NCI-H1694 treated with DMSO at 0.1 percent for 48 hours (cell line): ENCODE results near the gene ATR.
"Not testable (repeated sequence)": the region's sequence is repeated elsewhere in the genome, so short reads cannot be mapped to it uniquely, and the experiment has no call there.

Experiments
- DNase-seq: peaks from one replicate; lab custom pipeline; 2025; lab: John Stamatoyannopoulos, UW

ATR gene

GRCh38 chr3:142595141-142595540 lies 16.6 kb upstream of the ATR start:
- DNase-seq, result no peak

GRCh38 chr3:142592268-142592667 lies 13.7 kb upstream of the ATR start:
- DNase-seq, result not testable (repeated sequence)

DNA sequence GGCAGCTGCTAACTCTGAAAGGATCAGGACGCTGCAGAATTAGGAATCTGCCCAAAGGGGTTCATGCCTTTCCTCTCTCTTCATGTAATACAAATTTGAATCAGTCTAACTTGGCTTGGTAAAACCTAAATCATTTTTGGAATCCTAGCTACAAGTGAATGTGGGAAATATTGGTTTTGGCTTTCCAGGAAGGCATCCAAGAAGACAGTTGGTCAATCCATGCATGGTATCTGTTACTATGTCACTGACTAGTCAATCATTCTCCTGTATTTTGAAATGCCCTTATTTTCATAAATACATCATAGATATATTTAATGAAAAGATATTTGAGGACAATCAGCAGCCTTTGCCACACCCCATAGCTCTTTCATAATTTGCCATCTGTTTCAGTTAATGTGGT lies 10.2 kb upstream of the ATR start:
- no peak for DNase-seq

- peak; percentile 85 for DNase-seq
These were observed 8.4 kb upstream of the ATR start for GRCh38 chr3:142586803-142587406.

DNA sequence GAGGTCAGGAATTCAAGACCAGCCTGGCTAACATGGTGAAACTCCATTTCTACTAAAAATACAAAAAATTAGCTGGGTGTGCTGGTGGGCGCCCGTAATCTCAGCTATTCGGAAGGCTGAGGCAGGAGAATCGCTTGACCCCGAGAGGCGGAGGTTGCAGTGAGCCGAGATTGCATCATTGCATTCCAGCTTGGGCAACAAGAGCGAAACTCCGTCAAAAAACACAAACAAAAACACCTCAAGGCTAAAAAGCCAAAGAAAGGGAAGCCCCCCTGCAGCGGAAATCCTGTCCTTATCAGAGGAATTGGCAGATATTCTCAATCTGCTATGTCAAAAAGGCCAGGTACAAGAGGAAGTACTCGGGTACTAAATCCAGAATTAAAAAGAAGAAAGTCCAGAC lies 2.5 kb upstream of the ATR start:
- DNase-seq, result not testable (repeated sequence)

- DNase-seq, result no peak
These were observed 1.5 kb upstream of the ATR start for GRCh38 chr3:142580061-142580423.

GRCh38 chr3:142577696-142578328 lies 721 bp downstream of the ATR start:
- no peak for DNase-seq

DNA sequence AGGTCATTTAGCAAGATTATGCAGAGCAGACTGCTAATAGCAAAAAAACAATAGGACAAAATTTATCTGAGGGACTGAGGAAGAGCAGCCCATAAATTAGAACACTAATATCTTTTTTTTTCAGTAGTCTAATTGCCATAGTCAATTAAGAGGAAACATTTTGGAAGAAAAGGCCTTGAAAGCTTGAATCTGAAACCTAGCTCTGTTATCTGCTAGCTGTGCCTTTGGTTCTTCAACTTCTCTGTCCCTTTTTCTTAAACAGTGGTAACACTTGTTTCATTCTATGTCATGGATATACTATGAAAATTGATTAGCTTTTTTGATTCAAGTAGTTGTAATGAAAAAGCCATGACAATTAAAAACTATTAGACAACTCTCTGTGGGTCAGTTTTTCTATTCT lies 1.7 kb downstream of the ATR start:
- no peak for DNase-seq

DNA sequence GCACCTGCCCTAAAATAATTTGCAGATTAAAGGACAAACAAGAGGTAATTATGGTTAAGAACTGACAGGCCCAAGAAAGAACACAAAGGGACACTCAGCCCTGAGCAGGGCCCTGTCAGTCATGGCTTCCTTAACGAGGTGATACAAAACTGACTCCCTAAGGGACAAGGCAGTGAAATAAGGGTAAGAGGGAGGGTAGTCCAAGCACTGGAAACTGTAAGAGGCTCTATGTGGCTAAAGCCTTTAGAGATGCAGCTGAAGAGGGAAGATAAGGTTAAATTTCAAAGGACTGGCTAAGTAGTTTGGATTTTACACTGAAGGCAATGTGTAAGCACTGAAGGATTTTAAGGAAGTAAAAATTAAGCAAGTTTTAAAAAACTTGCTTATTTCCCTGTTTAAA lies 3.9 kb downstream of the ATR start:
- DNase-seq, result no peak

DNA sequence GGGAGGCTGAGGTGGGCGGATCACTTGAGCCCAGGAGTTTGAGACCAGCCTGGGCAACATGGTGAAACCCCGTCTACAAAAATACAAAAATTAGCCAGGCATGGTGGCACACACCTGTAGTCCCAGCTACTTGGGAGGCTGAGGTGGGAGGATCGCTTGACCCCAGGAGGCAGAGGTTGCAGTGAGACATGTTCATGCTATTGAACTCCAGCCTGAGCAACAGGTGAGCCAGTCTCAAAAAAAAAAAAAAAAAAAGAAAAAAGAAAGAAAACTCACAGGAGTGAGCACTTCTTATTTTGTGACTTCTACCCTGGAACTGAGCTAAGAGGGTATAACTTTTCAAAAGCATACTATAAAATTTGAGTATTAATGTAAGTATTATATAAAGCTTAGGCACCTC lies 4.3 kb downstream of the ATR start:
- not testable (repeated sequence) for DNase-seq

GRCh38 chr3:142569422-142569821 lies 9.1 kb downstream of the ATR start:
- not testable (repeated sequence) for DNase-seq

DNA sequence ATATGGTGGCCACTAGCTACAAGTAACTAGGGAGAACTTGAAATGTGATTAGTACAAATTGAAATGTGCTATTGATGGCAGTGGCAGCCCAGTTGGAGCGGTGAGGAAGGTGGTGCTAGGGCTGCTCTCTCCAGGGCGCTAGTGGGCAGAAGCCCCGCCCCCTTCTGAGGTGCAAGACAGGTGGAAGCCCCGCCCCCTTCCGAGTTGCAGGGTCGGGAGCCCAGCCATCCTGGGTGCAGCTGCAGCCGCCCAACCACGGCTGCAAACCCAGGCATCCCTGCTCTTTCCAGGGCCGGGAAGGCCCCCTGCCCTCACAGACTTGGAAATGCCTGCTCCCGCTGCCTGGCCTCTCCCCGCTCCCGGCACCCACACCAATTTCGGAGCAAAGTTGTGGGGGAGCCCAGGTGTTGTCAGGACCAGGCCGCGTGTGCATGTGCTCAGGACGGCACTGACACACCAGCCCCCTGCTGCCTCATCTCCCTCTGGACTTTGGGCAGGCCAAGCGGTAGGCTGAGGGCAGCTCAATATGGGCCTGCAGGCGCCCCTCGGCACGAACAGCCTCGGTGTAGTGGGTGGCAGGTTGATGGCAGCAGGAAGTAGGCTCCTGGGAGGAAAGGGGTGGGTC lies 10.0 kb downstream of the ATR start:
- DNase-seq, result no peak

- DNase-seq, result no peak
These were observed 12.4 kb downstream of the ATR start for GRCh38 chr3:142566096-142566495.

DNA sequence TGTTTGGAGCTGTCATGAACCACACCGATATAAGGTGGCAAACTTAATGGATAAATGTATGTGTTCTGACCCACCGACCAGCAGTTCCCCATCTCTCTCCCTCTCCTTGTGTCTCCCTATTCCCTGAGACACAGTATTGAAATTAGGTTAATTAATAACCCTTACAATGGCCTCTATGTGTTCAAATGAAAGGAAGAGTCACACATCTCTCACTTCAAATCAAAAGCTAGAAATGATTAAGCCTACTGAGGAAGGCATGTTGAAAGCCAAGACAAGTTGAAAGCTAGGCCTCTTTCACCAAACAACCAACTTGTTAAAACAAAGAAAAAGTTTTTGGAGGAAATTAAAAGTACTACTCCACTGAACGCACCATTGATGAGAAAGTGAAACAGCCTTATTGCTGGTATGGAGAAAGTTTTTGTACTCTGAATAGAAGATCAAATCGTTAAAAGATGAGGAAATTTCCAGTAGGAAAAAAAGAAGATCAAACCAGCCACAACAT lies 15.0 kb downstream of the ATR start:
- DNase-seq, result no peak

DNA sequence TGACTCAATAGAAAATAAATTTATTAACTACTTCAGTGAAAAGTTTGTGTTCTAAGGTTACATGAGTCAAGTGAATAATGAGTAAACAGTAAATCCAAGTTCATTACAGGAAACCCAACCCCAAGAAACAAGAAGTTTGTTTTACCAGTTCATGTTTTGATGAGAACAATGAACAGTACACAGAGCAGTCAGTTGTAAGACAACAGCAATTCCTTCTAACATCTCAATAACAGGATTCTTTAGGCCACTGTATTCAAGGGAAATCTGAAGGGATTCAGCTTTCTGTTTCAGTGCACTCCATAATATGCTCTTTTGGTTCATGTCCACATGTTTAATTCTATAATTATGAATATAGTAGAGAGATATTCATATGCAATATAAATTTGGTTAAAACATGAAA lies 18.4 kb downstream of the ATR start:
- DNase-seq, result no peak

DNA sequence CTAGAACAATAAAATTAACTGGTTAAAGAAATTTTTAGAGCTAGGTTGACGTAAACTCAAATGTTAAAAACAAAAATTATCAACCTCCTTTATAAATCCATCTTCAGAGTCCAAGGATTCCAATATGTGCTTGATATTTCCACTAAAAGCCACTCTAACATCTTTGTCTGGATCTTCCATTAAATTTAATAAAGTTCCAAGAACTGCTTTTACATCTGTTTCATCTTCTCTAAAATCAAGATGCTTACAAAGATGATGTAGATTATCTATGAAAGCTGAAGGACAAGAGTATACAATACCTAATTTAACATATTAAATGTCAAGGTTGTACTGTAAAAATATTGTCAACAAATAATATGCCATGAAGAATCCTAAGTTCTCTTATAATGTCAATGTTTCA lies 24.8 kb downstream of the ATR start:
- DNase-seq, result no peak

DNA sequence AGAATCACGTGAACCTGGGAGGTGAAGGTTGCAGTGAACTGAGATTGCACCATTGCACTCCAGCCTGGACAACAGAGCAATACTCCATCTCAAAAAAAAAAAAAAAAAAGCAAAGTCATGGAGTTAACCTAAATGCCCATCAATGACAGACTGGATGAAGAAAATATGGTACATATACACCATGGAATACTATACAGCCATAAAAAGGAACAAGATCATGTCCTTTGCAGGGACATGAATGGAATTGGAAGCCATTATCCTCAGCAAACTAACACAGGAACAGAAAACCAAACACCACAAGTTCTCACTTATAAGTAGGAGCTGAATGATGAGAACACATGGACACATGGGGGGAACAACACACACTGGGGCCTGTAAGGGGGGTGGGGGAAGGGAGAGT lies 26.0 kb downstream of the ATR start:
- not testable (repeated sequence) for DNase-seq

DNA sequence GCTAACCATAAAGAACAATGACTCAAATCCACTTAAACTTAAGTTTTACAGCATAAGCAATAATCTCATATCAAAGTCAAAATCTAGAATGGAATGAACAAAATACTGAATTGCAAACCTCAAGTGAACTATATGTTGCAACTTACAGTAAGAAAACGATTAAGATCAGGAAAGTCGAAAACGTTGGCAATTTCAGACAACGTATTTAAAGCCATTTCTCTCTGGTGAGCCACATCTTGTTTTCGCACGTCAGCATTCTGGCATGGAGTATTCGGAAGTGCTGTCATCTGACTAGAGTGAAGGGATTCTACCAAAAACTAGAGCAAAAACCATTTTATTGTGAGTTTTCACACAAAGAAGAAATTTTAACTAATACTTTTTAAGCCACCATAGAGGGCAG lies 28.5 kb downstream of the ATR start:
- DNase-seq, result no peak

DNA sequence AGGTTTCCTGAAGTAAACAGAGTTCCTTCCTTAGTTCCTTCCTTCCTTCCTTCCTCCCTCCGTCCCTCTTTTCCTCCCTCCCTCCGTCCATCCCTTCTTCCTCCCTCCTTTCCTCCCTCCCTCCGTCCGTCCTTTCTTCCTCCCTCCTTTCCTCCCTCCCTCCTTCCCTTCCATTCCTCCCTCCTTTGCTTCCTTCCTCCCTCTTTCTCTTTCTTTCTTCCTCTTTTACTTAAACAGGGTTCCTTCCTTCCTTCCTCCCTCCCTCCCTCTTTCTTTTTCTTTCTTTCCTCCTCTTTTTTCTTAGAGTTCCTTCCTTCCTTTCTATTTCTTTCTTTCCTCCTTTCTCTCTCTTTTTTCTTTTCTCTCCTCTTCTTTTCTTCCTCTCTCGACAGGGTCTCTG lies 35.2 kb downstream of the ATR start:
- no peak for DNase-seq

- no peak for DNase-seq
These were observed 36.5 kb downstream of the ATR start for GRCh38 chr3:142542054-142542453.

- no peak for DNase-seq
These were observed 42.0 kb downstream of the ATR start for GRCh38 chr3:142536519-142536918.

DNA sequence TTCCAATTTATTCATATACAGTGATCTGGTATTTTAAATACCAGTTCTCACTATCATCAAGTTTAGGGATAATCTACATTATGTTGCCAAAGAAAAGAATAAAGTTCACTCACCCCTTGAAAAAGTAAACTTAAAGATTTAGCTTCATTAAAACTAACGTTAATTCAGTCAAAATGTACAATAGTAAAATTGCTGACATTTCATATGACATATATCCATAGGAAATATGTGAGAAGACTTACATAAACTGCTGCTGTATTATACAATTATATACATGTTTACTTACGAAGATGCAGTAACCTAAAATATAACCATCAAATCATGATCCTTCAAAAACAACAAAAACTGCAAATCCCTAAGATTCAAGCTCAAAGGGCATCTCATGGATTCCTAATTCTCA lies 44.0 kb downstream of the ATR start:
- no peak for DNase-seq

- DNase-seq, result no peak
These were observed 48.2 kb downstream of the ATR start for GRCh38 chr3:142530296-142530695.
